ENCODE measurements around the gene BARHL1. TPM values are rescaled to one million over a fixed set of nuclear protein-coding genes. Genes with fewer than 3 reads are reported as not detected.
A peak's percentile ranks its signal among the peaks of the same experiment; 100 is the strongest.

The BARHL1 gene
- polyA plus RNA-seq, 2 of the 4 experiments (the other 2 are of a cell fraction): not detected

- Histone ChIP-seq H3K9me3 (no peaks in the 10 kb centered on the region), H3K27ac (no peak overlapping the region), H3K4me2 (no peak overlapping the region), H3K4me1 (no peaks in the 10 kb centered on the region), H3K4me3 (no peak overlapping the region)
- ATAC-seq (peak; percentile 88 to 95), DNase-seq (ENCODE audit: low read depth in 1 of 2, low spot score in 1 of 2) (peak; percentile 75 to 88), FAIRE-seq (no peak)
- WGBS (ENCODE audit: missing lambda C conversion rate): 9% methylated on average over 13 of the region's 16 CpGs
- ChIA-PET CTCF (interaction anchor here (0.7 to 13.9 kb wide), 54 partner anchors 8 to 816 kb away, joined by 3 to 176 read pairs (median 4); partner anchors contain the start of genes BARHL1 and CFAP77), POLR2A (no interaction called here)
- TF ChIP-seq CTCF (IDR thresholded peaks at IDR 0.05): peak; percentile 84
- TF ChIP-seq RAD21 (conservative IDR thresholded peaks at IDR 0.05 in 1 of 2, IDR thresholded peaks at IDR 0.05 in 1 of 2): peak; percentile 94 to 96
- no peak for TF ChIP-seq CBX2 (IDR thresholded peaks at IDR 0.05; ENCODE audit: borderline replicate concordance, low read depth)
- TF ChIP-seq HES2 (IDR thresholded peaks at IDR 0.05): no peak
- peak; percentile 85 for TF ChIP-seq SMC3 (IDR thresholded peaks at IDR 0.05)
- TF ChIP-seq ZFP36 (IDR thresholded peaks at IDR 0.05; ENCODE audit: borderline replicate concordance, partially characterized antibody): peak; percentile 4
These were observed 7.3 kb upstream of the BARHL1 start for GRCh38 chr9:132575005-132575609.

GRCh38 chr9:132575811-132576210 is 6.6 kb upstream of the BARHL1 start:
- Histone ChIP-seq H3K4me1 (no peaks in the 10 kb centered on the region), H3K4me2 (no peak overlapping the region), H3K4me3 (no peak overlapping the region), H3K9me3 (no peaks in the 10 kb centered on the region), H3K27ac (no peak overlapping the region)
- TF ChIP-seq PHF8 (IDR thresholded peaks at IDR 0.05; ENCODE audit: borderline replicate concordance, low read depth): no peak
- no peak for TF ChIP-seq EP300 (IDR thresholded peaks at IDR 0.05)
- TF ChIP-seq GATA3 (IDR thresholded peaks at IDR 0.05; ENCODE audit: borderline replicate concordance): no peak
- no peak for TF ChIP-seq RFX5 (IDR thresholded peaks at IDR 0.05)
- no peak for TF ChIP-seq BHLHE40 (IDR thresholded peaks at IDR 0.05; ENCODE audit: low read depth, low read length)
- TF ChIP-seq E2F6 (IDR thresholded peaks at IDR 0.05; ENCODE audit: borderline replicate concordance, low read depth): no peak
- TF ChIP-seq NPAS2 (CRISPR knock-in tag; IDR thresholded peaks at IDR 0.05; ENCODE audit: borderline replicate concordance): no peak
- FAIRE-seq (no peak), DNase-seq (ENCODE audit: low read depth in 1 of 2, low spot score in 1 of 2) (no peak), ATAC-seq (no peak)
- ChIA-PET POLR2A (no interaction called here), CTCF (interaction anchor here (0.6 to 13.9 kb wide), 34 partner anchors 8 to 868 kb away, joined by 3 to 176 read pairs (median 5); no protein-coding TSS in a partner anchor)
- WGBS (ENCODE audit: missing lambda C conversion rate): 13% methylated on average over 5 of the region's 5 CpGs

GRCh38 chr9:132577119-132577518 is 5.3 kb upstream of the BARHL1 start:
- no peak overlapping the region for H3K27ac ChIP-seq
- DNase-seq (ENCODE audit: low read depth in 1 of 2, low spot score in 1 of 2) (no peak), FAIRE-seq (no peak), ATAC-seq (no peak)
- no peak overlapping the region for H3K4me2 ChIP-seq
- CTCF ChIA-PET: interaction anchor here (0.8 to 13.9 kb wide), 6 partner anchors 18 to 167 kb away, joined by 3 to 176 read pairs (median 10); partner anchors contain the start of gene CFAP77
- H3K9me3 ChIP-seq: no peaks in the 10 kb centered on the region
- POLR2A ChIA-PET: no interaction called here
- no peak overlapping the region for H3K4me3 ChIP-seq
- H3K4me1 ChIP-seq: peaks cover 5% of the 10 kb centered on the region; the same call in 2 of the 3 replicates
- no peak for TF ChIP-seq CBX2 (IDR thresholded peaks at IDR 0.05; ENCODE audit: borderline replicate concordance, low read depth)
- no peak for TF ChIP-seq KDM1A (IDR thresholded peaks at IDR 0.05; ENCODE audit: low read depth)
- no peak for TF ChIP-seq HOXB13 (CRISPR knock-in tag; IDR thresholded peaks at IDR 0.05; ENCODE audit: low read depth)
- TF ChIP-seq TFCP2L1 (CRISPR knock-in tag; IDR thresholded peaks at IDR 0.05): no peak
- no peak for TF ChIP-seq ZC3H11A (IDR thresholded peaks at IDR 0.05)
- no peak for TF ChIP-seq CBX8 (IDR thresholded peaks at IDR 0.05)
- no peak for TF ChIP-seq REST (IDR thresholded peaks at IDR 0.05)
- no peak for TF ChIP-seq BHLHE40 (IDR thresholded peaks at IDR 0.05; ENCODE audit: low read depth, low read length)
- TF ChIP-seq RNF2 (IDR thresholded peaks at IDR 0.05; ENCODE audit: borderline replicate concordance, low read depth): no peak
- no peak for TF ChIP-seq PBX3 (IDR thresholded peaks at IDR 0.05)
- no peak for TF ChIP-seq HOXA7 (CRISPR knock-in tag; IDR thresholded peaks at IDR 0.05)
- no peak for TF ChIP-seq FOXS1 (CRISPR knock-in tag; IDR thresholded peaks at IDR 0.05)
- no peak for TF ChIP-seq RARB (CRISPR knock-in tag; IDR thresholded peaks at IDR 0.05)
- TF ChIP-seq MYC (IDR thresholded peaks at IDR 0.05; ENCODE audit: borderline replicate concordance, low read length): no peak
- TF ChIP-seq JUN (IDR thresholded peaks at IDR 0.05): no peak
